Thyroid gland (tissue), 4 donors: Measurements from ENCODE around the gene ZFHX3.

Experiments
- POLR2A ChIP-seq, 2 donors: fragments of 450-650 bp; IDR thresholded peaks; one replicate each; pipeline ENCODE4 v1.6.1; 2017; ENCODE audit warnings: antibody characterized with exemption in 2 of 2, mild to moderate bottlenecking in 2 of 2, moderate library complexity in 1 of 2
- TF ChIP-seq, protein P1 (sequence below), 6 experiments: fragments of 200-600 bp in 3 of 6; fragments of 450-650 bp in 3 of 6; sonication (generic) in 3 of 6; IDR thresholded peaks; one replicate each; pipeline ENCODE4 v1.5.1; 2016 to 2019; ENCODE audit warnings: antibody characterized with exemption in 6 of 6, mild to moderate bottlenecking in 2 of 6, inconsistent platforms in 1 of 6, moderate library complexity in 1 of 6

DNA sequence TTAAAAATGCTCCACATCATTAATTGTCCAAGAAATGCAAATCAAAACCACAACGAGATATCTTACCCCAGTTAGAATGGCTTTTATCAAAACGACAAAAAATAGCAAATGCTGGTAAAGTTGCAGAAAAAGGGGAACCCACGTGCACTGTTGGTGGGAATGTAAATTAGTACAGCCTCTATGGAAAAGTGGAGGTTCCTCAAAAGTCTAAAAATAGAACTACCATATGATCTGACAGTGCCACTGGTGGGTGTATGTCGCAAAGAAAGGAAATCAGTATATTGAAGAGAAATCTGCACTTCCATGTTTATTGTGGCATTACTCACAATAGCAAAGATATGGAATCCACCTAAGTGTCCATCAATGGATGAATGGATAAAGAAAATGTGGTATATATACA is 38.2 kb upstream of the ZFHX3 start:
- TF ChIP-seq, protein P1, sequence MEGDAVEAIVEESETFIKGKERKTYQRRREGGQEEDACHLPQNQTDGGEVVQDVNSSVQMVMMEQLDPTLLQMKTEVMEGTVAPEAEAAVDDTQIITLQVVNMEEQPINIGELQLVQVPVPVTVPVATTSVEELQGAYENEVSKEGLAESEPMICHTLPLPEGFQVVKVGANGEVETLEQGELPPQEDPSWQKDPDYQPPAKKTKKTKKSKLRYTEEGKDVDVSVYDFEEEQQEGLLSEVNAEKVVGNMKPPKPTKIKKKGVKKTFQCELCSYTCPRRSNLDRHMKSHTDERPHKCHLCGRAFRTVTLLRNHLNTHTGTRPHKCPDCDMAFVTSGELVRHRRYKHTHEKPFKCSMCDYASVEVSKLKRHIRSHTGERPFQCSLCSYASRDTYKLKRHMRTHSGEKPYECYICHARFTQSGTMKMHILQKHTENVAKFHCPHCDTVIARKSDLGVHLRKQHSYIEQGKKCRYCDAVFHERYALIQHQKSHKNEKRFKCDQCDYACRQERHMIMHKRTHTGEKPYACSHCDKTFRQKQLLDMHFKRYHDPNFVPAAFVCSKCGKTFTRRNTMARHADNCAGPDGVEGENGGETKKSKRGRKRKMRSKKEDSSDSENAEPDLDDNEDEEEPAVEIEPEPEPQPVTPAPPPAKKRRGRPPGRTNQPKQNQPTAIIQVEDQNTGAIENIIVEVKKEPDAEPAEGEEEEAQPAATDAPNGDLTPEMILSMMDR (IDR thresholded peaks at IDR 0.05) = no peak
- TF ChIP-seq POLR2A (IDR thresholded peaks at IDR 0.05) = no peak
